ENCODE data around the gene FGR.
A peak's percentile ranks its signal among the peaks of the same experiment; 100 is the strongest.

Gene FGR

DNA sequence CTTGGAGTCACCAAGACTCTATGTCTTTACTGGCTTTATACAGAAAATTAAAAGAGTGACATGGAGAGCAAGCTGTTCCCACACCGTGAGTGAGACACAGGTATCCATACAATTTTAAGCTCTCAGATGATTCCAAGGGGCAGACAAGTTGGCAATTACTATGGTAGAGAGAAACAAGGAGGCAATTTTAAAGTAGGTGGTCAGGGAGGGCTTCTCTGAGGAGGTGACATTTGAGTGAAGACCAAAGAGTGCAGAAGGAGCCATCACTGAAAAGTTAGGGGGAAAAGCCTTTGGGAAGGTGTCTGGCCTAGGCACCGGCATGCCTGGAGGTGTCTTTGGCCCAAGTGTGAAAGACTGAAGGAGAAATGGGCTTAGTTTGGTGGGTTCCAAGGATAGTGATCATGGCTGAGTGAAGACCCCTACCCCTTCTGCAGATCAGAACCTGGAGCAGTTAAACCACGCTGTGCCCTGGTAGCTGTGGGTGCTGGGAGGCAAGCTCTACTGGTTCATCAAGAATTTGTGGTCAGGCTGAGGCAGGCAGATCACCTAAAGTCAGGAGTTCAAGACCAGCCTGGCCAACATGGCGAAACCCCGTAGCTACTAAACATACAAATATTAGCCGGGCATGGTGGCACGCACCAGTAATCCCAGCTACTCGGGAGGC lies 26.6 kb upstream of the FGR start:
- H3K4me1 Mint-ChIP-seq, result peaks cover 61% of the 10 kb centered on the region
- H3K27ac Mint-ChIP-seq, result no peak overlapping the region
- no peak overlapping the region for H3K4me3 Mint-ChIP-seq
- H3K36me3 Mint-ChIP-seq (ENCODE audit: low read depth), result no peaks in the 10 kb centered on the region
- H3K27me3 Mint-ChIP-seq (ENCODE audit: low read depth, poor library complexity), result peaks cover 9% of the 10 kb centered on the region
- no peak for DNase-seq
- TF ChIP-seq, protein P1, sequence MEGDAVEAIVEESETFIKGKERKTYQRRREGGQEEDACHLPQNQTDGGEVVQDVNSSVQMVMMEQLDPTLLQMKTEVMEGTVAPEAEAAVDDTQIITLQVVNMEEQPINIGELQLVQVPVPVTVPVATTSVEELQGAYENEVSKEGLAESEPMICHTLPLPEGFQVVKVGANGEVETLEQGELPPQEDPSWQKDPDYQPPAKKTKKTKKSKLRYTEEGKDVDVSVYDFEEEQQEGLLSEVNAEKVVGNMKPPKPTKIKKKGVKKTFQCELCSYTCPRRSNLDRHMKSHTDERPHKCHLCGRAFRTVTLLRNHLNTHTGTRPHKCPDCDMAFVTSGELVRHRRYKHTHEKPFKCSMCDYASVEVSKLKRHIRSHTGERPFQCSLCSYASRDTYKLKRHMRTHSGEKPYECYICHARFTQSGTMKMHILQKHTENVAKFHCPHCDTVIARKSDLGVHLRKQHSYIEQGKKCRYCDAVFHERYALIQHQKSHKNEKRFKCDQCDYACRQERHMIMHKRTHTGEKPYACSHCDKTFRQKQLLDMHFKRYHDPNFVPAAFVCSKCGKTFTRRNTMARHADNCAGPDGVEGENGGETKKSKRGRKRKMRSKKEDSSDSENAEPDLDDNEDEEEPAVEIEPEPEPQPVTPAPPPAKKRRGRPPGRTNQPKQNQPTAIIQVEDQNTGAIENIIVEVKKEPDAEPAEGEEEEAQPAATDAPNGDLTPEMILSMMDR (IDR thresholded peaks at IDR 0.05), result no peak
- H3K9me3 Mint-ChIP-seq, result no peaks in the 10 kb centered on the region

GRCh38 chr1:27660300-27660835 lies 25.4 kb upstream of the FGR start:
- Mint-ChIP-seq H3K9me3 (no peaks in the 10 kb centered on the region), H3K27ac (peak overlapping the region; percentile 47)
- DNase-seq, result no peak

GRCh38 chr1:27659497-27660299 lies 24.7 kb upstream of the FGR start:
- Mint-ChIP-seq H3K27me3 (ENCODE audit: low read depth, poor library complexity) (peaks cover 3% of the 10 kb centered on the region), H3K4me3 (peak overlapping the region; percentile 82), H3K9me3 (no peaks in the 10 kb centered on the region), H3K4me1 (peaks cover 56% of the 10 kb centered on the region), H3K36me3 (ENCODE audit: low read depth) (no peaks in the 10 kb centered on the region), H3K27ac (no peak overlapping the region)
- peak; percentile 95 for DNase-seq
- TF ChIP-seq, protein P1 (IDR thresholded peaks at IDR 0.05), result no peak

More at GRCh38 chr1:27660300-27660835, 25.4 kb upstream of the FGR start:
- H3K27me3 Mint-ChIP-seq (ENCODE audit: low read depth, poor library complexity), result peaks cover 3% of the 10 kb centered on the region
- no peaks in the 10 kb centered on the region for H3K36me3 Mint-ChIP-seq (ENCODE audit: low read depth)
- peak overlapping the region; percentile 82 for H3K4me3 Mint-ChIP-seq
- TF ChIP-seq, protein P1 (IDR thresholded peaks at IDR 0.05), result no peak
- H3K4me1 Mint-ChIP-seq, result peaks cover 56% of the 10 kb centered on the region

GRCh38 chr1:27658951-27659496 lies 24.0 kb upstream of the FGR start:
- H3K27me3 Mint-ChIP-seq (ENCODE audit: low read depth, poor library complexity), result peaks cover 3% of the 10 kb centered on the region
- TF ChIP-seq, protein P1 (IDR thresholded peaks at IDR 0.05), result no peak
- peak overlapping the region; percentile 80 for H3K4me3 Mint-ChIP-seq
- peaks cover 52% of the 10 kb centered on the region for H3K4me1 Mint-ChIP-seq
- no peaks in the 10 kb centered on the region for H3K36me3 Mint-ChIP-seq (ENCODE audit: low read depth)
- H3K27ac Mint-ChIP-seq, result no peak overlapping the region
- no peaks in the 10 kb centered on the region for H3K9me3 Mint-ChIP-seq
- DNase-seq, result no peak

DNA sequence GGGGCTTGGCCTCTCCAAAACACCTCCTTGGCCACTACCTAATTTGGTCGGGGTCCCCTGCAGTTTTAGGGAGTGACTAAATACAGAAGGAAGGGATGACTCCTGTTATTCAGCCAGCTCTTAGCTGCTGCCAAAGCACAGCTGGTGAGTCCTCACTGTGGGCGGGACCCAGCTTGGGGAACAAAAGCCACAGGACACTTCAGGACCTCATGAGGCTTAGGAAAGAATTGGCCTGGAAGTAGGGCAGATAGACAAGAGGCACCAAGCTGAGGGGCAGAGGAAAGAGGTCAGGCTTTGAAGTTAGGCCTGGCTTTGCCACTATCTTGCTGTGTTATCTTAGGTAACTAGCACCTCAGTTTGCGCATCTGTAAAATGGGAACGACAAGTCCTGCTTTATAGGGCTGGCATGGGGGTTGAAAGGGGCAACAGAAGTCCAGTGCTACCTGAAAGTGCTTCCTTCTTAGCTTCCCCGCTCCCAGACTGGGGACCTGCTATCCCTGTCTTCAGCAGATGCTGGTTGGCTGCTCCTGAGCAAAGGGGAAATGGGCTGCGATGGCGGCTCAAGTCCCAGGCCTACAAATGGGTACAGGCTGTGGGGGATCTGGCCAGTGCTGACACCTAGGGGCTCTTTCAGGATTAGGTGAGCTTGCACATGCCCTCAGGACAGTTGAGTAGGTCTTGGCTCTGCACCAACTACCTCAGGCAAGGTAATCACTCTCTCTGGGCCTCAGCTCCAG lies 21.3 kb upstream of the FGR start:
- Mint-ChIP-seq H3K27ac (no peak overlapping the region), H3K9me3 (no peaks in the 10 kb centered on the region), H3K36me3 (ENCODE audit: low read depth) (no peaks in the 10 kb centered on the region), H3K27me3 (ENCODE audit: low read depth, poor library complexity) (no peaks in the 10 kb centered on the region), H3K4me1 (peaks cover 41% of the 10 kb centered on the region), H3K4me3 (no peak overlapping the region)
- no peak for DNase-seq
- TF ChIP-seq, protein P1 (IDR thresholded peaks at IDR 0.05), result no peak
